Smooth muscle cell (in vitro differentiated cells): Measurements from ENCODE around the gene PARL. TPM values are rescaled to one million over a fixed set of nuclear protein-coding genes. Genes with fewer than 3 reads are reported as not detected.

Experiments
- DNase-seq: peaks from one replicate; lab custom pipeline; 2025; ENCODE audit not compliant: unreplicated experiment; lab: John Stamatoyannopoulos, UW
- H2AFZ ChIP-seq: fragments of 200-600 bp; sonication (generic); 2 replicates; pipeline ENCODE4 v1.6.0; 2016; ENCODE audit warnings: antibody characterized with exemption, low read depth, mild to moderate bottlenecking
- H3F3A ChIP-seq: fragments of 200-600 bp; sonication (generic); 2 replicates; pipeline ENCODE4 v1.6.0; 2017; ENCODE audit warnings: antibody characterized with exemption, low read depth
- H3K27ac ChIP-seq: fragments of 200-600 bp; sonication (generic); 2 replicates; pipeline ENCODE4 v1.5.1; 2016; ENCODE audit warnings: low read depth, mild to moderate bottlenecking
- H3K27me3 ChIP-seq: fragments of 200-600 bp; sonication (generic); 2 replicates; pipeline ENCODE4 v1.6.1; 2016; ENCODE audit warnings: low read depth, mild to moderate bottlenecking
- H3K36me3 ChIP-seq: fragments of 200-600 bp; sonication (generic); 2 replicates; pipeline ENCODE4 v1.5.1; 2016; ENCODE audit warnings: low read depth
- H3K4me1 ChIP-seq: fragments of 200-600 bp; sonication (generic); 2 replicates; pipeline ENCODE4 v1.5.1; 2016; ENCODE audit warnings: low read depth
- H3K4me2 ChIP-seq: fragments of 200-600 bp; sonication (generic); 2 replicates; pipeline ENCODE4 v1.6.0; 2016; ENCODE audit warnings: mild to moderate bottlenecking
- H3K4me3 ChIP-seq: fragments of 200-600 bp; sonication (generic); 2 replicates; pipeline ENCODE4 v1.5.1; 2016; ENCODE audit warnings: mild to moderate bottlenecking
- H3K79me2 ChIP-seq: fragments of 200-600 bp; sonication (generic); 2 replicates; pipeline ENCODE4 v1.6.0; 2016; ENCODE audit warnings: low read depth, mild to moderate bottlenecking
- H3K9ac ChIP-seq: fragments of 200-600 bp; sonication (generic); 2 replicates; pipeline ENCODE4 v1.6.0; 2016; ENCODE audit warnings: low read depth
- H3K9me3 ChIP-seq: fragments of 200-600 bp; sonication (generic); replicated peaks from 2 replicates; pipeline ENCODE4 v1.5.1; 2016; ENCODE audit warnings: low read depth
- H4K20me1 ChIP-seq: fragments of 200-600 bp; sonication (generic); 2 replicates; pipeline ENCODE4 v1.6.0; 2016; ENCODE audit warnings: low read depth
- WGBS: methylation state at CpG from one replicate; pipeline ENCODE4 v1.1.7; 2016; ENCODE audit warnings: low lambda C conversion rate; 5-methylcytosine and 5-hydroxymethylcytosine counted together
- polyA plus RNA-seq: library from polyadenylated mRNA; unstranded; fragments of >200 nt; fragmentation: Nextera tagmentation; extraction: Ambion mirVana; gene quantifications from 2 replicates; pipeline ENCODE4 v1.2.1, GENCODE V29; 2016
- total RNA-seq: library from RNA; depleted of rRNA; stranded (reverse); fragments of >200 nt; gene quantifications from 2 replicates; pipeline ENCODE4 v1.2.3, GENCODE V29; 2014
- TF ChIP-seq, protein P1 (sequence below): fragments of 200-600 bp; sonication (generic); IDR thresholded peaks from 2 replicates; pipeline ENCODE4 v1.5.1; 2017; ENCODE audit warnings: borderline replicate concordance, mild to moderate bottlenecking, antibody characterized with exemption; ENCODE audit not compliant: insufficient read depth, poor library complexity, severe bottlenecking

Gene PARL
- total and polyA plus RNA-seq, 2 experiments from 2014 or later, result 53.7 to 79.3 TPM

DNA sequence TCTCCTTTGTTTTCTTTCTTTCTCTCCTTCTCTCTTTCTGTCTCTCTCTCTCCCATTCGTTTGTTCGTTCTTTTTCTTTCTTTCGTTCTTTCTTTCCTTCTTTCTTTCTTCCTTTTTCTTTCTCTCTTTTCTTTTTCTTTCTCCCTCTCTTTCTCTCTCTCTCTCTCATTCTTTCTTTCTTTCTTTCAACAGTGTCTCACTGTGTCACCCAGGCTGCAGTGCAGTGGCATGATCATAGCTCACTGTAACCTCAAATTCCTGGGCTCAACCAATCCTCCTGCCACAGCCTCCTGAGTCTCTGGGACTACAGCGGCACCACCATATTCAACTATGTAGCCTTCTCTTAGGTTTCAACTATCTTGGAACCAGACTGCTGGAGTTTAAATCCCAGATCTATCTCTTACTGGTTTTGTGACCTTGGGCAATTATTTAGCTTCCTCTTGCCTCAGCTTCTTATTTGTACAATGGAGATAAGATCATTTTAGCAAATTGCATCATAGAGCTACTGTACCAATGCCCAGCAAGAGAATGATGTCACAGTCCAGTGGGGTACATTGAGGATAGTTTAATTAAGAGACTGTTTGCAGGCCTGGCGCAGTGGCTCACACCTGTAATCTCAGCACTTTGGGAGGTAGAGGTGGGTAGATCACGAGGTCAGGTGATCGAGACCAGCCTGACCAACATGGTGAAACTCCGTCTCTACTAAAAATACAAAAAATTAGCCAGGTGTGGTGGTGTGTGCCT, 27.3 kb upstream of the PARL start:
- H3K27ac ChIP-seq, result no peak overlapping the region
- no peaks in the 10 kb centered on the region for H3K27me3 ChIP-seq
- no peaks in the 10 kb centered on the region for H3K79me2 ChIP-seq
- no peak overlapping the region for H2AFZ ChIP-seq
- DNase-seq, result no peak
- H3F3A ChIP-seq, result no peaks in the 10 kb centered on the region
- no peaks in the 10 kb centered on the region for H3K4me1 ChIP-seq
- no peak overlapping the region for H3K4me2 ChIP-seq
- H3K36me3 ChIP-seq, result no peaks in the 10 kb centered on the region
- H4K20me1 ChIP-seq, result no peaks in the 10 kb centered on the region
- H3K4me3 ChIP-seq, result no peak overlapping the region
- 92% methylated on average over 8 of the region's 8 CpGs for WGBS
- no peak overlapping the region for H3K9ac ChIP-seq
- TF ChIP-seq, protein P1, sequence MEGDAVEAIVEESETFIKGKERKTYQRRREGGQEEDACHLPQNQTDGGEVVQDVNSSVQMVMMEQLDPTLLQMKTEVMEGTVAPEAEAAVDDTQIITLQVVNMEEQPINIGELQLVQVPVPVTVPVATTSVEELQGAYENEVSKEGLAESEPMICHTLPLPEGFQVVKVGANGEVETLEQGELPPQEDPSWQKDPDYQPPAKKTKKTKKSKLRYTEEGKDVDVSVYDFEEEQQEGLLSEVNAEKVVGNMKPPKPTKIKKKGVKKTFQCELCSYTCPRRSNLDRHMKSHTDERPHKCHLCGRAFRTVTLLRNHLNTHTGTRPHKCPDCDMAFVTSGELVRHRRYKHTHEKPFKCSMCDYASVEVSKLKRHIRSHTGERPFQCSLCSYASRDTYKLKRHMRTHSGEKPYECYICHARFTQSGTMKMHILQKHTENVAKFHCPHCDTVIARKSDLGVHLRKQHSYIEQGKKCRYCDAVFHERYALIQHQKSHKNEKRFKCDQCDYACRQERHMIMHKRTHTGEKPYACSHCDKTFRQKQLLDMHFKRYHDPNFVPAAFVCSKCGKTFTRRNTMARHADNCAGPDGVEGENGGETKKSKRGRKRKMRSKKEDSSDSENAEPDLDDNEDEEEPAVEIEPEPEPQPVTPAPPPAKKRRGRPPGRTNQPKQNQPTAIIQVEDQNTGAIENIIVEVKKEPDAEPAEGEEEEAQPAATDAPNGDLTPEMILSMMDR, result no peak
- H3K9me3 ChIP-seq, result no peaks in the 10 kb centered on the region

DNA sequence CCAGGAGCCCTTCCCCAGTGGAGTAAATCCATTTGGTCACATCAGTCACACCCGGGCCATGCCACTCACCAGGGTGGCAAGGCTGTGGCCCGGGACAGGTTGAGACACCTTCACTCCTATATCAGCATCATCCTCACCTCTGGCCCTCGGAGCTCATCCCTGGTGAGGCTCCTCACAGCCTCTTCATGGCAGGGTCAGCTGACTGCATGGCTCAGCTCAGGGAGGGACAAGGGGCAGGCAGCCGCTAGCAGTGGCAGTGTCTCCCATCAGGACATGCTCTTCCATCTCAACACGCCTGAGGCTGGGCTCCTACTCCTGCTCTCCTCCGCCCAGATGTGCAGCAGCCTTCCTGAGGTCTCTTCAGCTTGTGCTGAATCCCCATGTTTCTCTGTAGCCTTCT, 26.4 kb upstream of the PARL start:
- Histone ChIP-seq H3K4me2 (no peak overlapping the region), H3K36me3 (no peaks in the 10 kb centered on the region), H3K4me1 (no peaks in the 10 kb centered on the region), H3K27me3 (no peaks in the 10 kb centered on the region), H4K20me1 (no peaks in the 10 kb centered on the region), H3K79me2 (no peaks in the 10 kb centered on the region), H3K9ac (no peak overlapping the region), H3F3A (no peaks in the 10 kb centered on the region), H3K27ac (no peak overlapping the region), H2AFZ (no peak overlapping the region), H3K9me3 (no peaks in the 10 kb centered on the region), H3K4me3 (no peak overlapping the region)
- 95% methylated on average over 6 of the region's 6 CpGs for WGBS
- DNase-seq, result no peak
- TF ChIP-seq, protein P1, result no peak

DNA sequence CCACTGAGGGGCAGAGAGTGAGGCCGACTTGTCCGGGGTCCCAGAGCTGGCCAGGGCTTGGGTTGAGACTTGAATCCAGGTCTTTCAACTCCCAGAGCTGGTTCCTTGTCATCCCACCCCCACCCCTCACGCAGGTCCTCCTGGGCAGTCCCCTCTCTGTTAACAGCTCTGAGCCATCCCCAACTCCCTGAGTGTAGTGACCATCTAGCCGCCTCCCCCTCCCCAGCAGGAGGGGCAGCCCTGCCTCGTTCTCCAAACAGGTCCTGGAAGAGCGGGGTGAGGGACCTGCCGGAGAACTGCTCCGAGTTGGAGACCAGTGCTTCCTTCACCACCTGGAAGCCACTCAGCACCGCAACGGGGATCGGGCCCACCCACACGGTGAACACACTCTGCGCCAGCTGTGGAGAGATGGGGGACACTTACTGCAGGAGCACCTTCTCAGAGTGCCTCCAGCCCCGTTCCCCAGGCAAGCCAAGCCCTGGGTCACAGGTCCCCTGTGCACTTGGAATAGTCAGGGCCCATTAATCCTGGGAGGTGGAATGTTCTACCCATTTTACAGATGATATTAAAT, 24.4 kb upstream of the PARL start:
- Histone ChIP-seq H3K9ac (no peak overlapping the region), H2AFZ (no peak overlapping the region), H3F3A (no peaks in the 10 kb centered on the region), H3K79me2 (no peaks in the 10 kb centered on the region), H3K4me1 (no peaks in the 10 kb centered on the region), H3K36me3 (no peaks in the 10 kb centered on the region), H3K27ac (no peak overlapping the region), H4K20me1 (no peaks in the 10 kb centered on the region), H3K27me3 (no peaks in the 10 kb centered on the region), H3K4me3 (no peak overlapping the region), H3K9me3 (no peaks in the 10 kb centered on the region), H3K4me2 (no peak overlapping the region)
- TF ChIP-seq, protein P1, result no peak
- no peak for DNase-seq
- WGBS, result 96% methylated on average over 14 of the region's 14 CpGs
